KMS-11 (cell line): Measurements from ENCODE around the gene GPR142.

Experiments
- H2AFZ ChIP-seq: fragments of 200-600 bp; sonication (generic); 2 replicates; pipeline ENCODE4 v1.6.1; 2016; ENCODE audit warnings: antibody characterized with exemption, mixed run types, low read depth
- H3K27ac ChIP-seq: fragments of 200-600 bp; sonication (generic); 2 replicates; pipeline ENCODE4 v1.6.1; 2016; ENCODE audit warnings: mild to moderate bottlenecking, mixed run types
- H3K27me3 ChIP-seq: fragments of 200-600 bp; sonication (generic); 2 replicates; pipeline ENCODE4 v1.6.1; 2017; ENCODE audit warnings: mild to moderate bottlenecking, low read depth, mixed run types, moderate library complexity; ENCODE audit not compliant: insufficient read depth
- H3K36me3 ChIP-seq: fragments of 200-600 bp; sonication (generic); 2 replicates; pipeline ENCODE4 v1.6.1; 2017; ENCODE audit warnings: mild to moderate bottlenecking, mixed run types; ENCODE audit not compliant: insufficient read depth
- H3K4me1 ChIP-seq: fragments of 200-600 bp; sonication (generic); 2 replicates; pipeline ENCODE4 v1.6.1; 2016; ENCODE audit warnings: mild to moderate bottlenecking, low read depth, mixed run types; ENCODE audit not compliant: poor library complexity, severe bottlenecking
- H3K4me2 ChIP-seq: fragments of 200-600 bp; sonication (generic); 2 replicates; pipeline ENCODE4 v1.7.0; 2016; ENCODE audit warnings: mild to moderate bottlenecking, mixed run types
- H3K4me3 ChIP-seq: fragments of 200-600 bp; sonication (generic); IDR thresholded peaks from 2 replicates; pipeline ENCODE4 v1.6.1; 2017; ENCODE audit warnings: low read depth, low read length, mixed read lengths; ENCODE audit not compliant: insufficient read depth
- H3K79me2 ChIP-seq: fragments of 200-600 bp; sonication (generic); 2 replicates; pipeline ENCODE4 v1.6.1; 2016; ENCODE audit warnings: low read depth, mixed run types; ENCODE audit not compliant: insufficient read depth
- H3K9ac ChIP-seq: fragments of 200-600 bp; sonication (generic); 2 replicates; pipeline ENCODE4 v1.6.1; 2016; ENCODE audit warnings: mild to moderate bottlenecking, mixed run types
- H4K20me1 ChIP-seq: fragments of 200-600 bp; sonication (generic); 2 replicates; pipeline ENCODE4 v1.6.1; 2016; ENCODE audit warnings: mild to moderate bottlenecking, mixed run types; ENCODE audit not compliant: insufficient read depth
- TF ChIP-seq, protein P1 (sequence below): fragments of 200-600 bp; sonication (generic); conservative IDR thresholded peaks from 2 replicates; pipeline ENCODE4 v1.6.1; 2017; ENCODE audit warnings: low read depth, mild to moderate bottlenecking, antibody characterized with exemption, low read length, moderate library complexity, mixed read lengths

Gene GPR142

DNA sequence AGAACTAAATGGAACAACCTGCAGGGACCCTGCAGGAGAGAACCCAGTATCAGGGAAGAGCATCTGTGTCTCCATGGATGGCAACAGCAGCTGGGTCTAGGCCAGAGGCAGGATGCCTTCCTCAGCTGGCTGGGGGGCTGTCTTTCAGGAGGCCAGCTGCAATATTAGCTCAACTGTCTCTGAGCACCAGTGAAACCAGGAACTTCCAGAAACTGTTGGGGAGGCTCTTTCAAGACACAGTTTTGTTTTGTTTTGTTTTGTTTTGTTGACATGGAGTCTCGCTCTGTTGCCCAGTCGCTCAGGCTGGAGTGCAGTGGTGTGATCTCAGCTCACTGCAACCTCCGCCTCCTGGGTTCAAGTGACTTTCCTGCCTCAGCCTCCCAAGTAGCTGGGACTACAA is 7.6 kb downstream of the GPR142 start:
- Histone ChIP-seq H3K79me2 (no peaks in the 10 kb centered on the region), H3K4me3 (no peak overlapping the region), H2AFZ (no peak overlapping the region), H3K27me3 (peaks cover 65% of the 10 kb centered on the region), H3K36me3 (no peaks in the 10 kb centered on the region), H3K4me2 (no peak overlapping the region), H3K4me1 (no peaks in the 10 kb centered on the region), H3K9ac (no peak overlapping the region), H4K20me1 (no peaks in the 10 kb centered on the region), H3K27ac (no peak overlapping the region)
- TF ChIP-seq, protein P1, sequence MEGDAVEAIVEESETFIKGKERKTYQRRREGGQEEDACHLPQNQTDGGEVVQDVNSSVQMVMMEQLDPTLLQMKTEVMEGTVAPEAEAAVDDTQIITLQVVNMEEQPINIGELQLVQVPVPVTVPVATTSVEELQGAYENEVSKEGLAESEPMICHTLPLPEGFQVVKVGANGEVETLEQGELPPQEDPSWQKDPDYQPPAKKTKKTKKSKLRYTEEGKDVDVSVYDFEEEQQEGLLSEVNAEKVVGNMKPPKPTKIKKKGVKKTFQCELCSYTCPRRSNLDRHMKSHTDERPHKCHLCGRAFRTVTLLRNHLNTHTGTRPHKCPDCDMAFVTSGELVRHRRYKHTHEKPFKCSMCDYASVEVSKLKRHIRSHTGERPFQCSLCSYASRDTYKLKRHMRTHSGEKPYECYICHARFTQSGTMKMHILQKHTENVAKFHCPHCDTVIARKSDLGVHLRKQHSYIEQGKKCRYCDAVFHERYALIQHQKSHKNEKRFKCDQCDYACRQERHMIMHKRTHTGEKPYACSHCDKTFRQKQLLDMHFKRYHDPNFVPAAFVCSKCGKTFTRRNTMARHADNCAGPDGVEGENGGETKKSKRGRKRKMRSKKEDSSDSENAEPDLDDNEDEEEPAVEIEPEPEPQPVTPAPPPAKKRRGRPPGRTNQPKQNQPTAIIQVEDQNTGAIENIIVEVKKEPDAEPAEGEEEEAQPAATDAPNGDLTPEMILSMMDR: no peak

DNA sequence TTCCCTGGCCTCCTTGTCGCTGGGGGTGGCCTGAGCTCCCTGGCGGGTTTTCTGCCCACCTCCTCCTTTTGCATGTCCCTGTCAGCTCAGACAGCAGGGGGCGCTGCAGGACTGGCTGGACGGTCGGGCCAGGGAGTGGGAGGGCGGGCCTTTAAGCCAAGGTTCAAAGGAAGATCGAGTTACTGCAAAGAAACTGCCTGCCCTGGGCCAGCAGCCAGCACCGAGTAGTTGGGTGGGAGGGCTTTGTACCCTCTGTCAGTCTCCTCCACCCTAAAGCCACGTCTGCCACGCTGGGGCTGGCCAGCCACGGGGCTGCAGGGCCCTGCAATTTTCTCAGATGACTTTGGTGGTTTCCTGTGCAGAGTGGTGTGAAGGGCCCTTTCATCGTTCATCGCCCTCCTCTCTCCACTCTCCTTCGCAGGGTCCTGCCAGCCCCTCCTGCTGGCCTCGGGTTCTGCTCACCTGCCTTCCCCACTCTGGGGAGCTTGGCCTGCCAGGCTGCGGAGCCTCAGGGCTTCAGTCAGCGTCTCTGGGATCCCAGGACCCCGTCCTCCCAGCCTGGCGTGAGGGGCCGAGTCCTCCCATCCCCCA is 12.3 kb downstream of the GPR142 start:
- Histone ChIP-seq H3K9ac (no peak overlapping the region), H3K4me2 (no peak overlapping the region)

DNA sequence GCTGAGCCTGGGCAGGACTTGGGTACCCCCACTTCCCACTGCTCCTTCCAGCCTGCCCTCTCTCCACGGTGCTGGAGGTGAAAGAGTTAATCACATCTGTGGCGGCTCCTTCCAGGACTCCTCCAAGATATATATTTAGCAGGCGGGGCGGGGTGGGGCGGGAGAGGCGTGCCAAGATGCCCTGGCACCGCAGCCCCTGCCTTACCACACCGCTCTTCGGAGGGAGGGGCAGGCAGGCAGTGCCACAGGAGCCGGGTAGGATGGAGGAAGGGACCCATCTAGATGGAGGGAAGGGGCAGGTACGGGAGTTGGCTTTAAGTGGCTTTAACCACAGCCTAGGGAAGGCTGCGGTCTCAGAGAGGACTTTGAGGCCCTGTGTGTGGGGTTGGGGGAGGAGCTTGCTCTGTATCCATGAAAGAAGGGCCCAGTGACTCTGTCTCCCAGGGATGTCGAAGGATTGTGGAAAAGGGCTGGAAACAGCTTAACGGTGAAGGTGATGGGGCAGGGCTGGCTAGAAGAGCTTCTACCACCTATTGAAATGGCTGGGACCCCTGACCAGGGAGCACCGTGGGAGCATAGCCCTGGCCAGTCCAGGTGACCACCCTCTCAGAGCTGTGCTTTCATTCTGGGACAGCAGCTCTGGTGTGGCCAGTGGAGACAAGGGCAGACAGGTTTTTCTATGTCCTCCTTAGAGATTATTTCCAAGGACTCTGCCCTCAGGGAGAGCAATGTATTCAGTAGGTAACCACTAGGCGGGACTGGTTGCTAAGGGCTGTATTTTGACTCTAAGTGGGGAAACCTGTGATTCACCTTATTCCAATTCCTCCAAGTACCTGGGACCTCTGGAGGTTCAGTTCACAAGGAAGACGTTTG is 13.0 kb downstream of the GPR142 start:
- no peaks in the 10 kb centered on the region for H3K79me2 ChIP-seq
- H3K4me2 ChIP-seq: no peak overlapping the region
- H3K27ac ChIP-seq: no peak overlapping the region
- TF ChIP-seq, protein P1: no peak
- no peaks in the 10 kb centered on the region for H3K4me1 ChIP-seq
- no peaks in the 10 kb centered on the region for H3K36me3 ChIP-seq
- H3K27me3 ChIP-seq: peaks cover 93% of the 10 kb centered on the region
- H3K9ac ChIP-seq: no peak overlapping the region
- H2AFZ ChIP-seq: no peak overlapping the region
- H3K4me3 ChIP-seq: no peak overlapping the region
- H4K20me1 ChIP-seq: no peaks in the 10 kb centered on the region

More for the DNA sequence above, 12.3 kb downstream of the GPR142 start:
- TF ChIP-seq, protein P1: peak; percentile 81
- Histone ChIP-seq H3K79me2 (no peaks in the 10 kb centered on the region), H2AFZ (no peak overlapping the region), H3K27me3 (peaks cover 89% of the 10 kb centered on the region), H3K4me3 (no peak overlapping the region), H3K36me3 (no peaks in the 10 kb centered on the region), H3K4me1 (no peaks in the 10 kb centered on the region), H4K20me1 (no peaks in the 10 kb centered on the region), H3K27ac (no peak overlapping the region)

DNA sequence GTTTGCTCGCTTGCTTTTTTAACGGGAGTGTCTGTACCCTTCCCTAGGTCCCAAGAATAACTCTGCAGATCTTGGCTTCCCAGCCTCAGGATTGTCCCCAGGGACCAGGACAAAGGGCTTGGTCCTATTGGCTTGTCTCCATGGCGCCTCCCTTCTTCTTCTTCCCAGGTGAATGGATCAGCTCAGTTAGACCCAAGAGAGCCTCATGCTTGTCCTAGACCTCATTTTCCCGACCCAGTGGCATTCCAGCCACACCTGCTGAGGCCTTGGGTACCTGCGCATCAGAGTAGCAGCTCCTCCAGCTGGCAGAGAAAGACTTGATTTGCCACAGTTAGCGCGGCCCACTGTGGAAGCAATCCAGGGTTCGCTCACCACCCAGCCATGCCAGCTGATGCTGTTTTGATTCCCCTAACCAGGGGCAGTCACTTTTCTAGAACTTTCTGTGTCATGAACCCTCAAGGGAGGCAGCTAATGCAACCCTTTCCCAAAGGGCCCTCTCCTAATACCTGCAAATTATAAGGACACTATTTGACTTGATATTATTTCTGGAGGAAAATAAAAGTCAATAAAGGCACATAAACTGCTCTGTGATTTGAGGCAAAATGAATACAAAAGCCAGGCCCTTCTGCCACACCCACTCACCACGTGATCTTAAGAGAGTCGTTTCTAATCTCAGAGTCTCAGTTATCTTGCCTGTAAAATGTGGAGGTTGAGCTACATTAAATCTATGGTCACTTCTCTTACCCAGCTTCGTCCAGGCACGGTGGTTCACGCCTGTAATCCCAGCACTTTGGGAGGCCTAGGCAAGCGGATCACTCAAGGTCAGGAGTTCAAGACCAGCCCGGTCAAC is 13.9 kb downstream of the GPR142 start:
- no peaks in the 10 kb centered on the region for H3K36me3 ChIP-seq
- no peaks in the 10 kb centered on the region for H4K20me1 ChIP-seq
- H3K4me2 ChIP-seq: no peak overlapping the region
- H3K27me3 ChIP-seq: peaks cover 92% of the 10 kb centered on the region
- TF ChIP-seq, protein P1: no peak
- no peak overlapping the region for H3K9ac ChIP-seq
- no peaks in the 10 kb centered on the region for H3K4me1 ChIP-seq
- H2AFZ ChIP-seq: no peak overlapping the region
- no peaks in the 10 kb centered on the region for H3K79me2 ChIP-seq
- H3K27ac ChIP-seq: no peak overlapping the region
- H3K4me3 ChIP-seq: no peak overlapping the region
